Colonic mucosa (tissue), 4 donors: ENCODE measurements around the gene GRK2. TPM values are rescaled to one million over a fixed set of nuclear protein-coding genes. Genes with fewer than 3 reads are reported as not detected.
"Not testable (repeated sequence)": the region's sequence is repeated elsewhere in the genome, so short reads cannot be mapped to it uniquely, and the experiment has no call there.

ENCODE experiments used
- DNase-seq: peaks from one replicate; pipeline ENCODE4 v3.0.0-alpha.2; 2020
- H3K27ac ChIP-seq: fragments of 200-600 bp; one replicate; pipeline ENCODE4 v1.8.0; 2021
- H3K27me3 ChIP-seq: fragments of 200-600 bp; one replicate; pipeline ENCODE4 v1.8.0; 2021
- H3K36me3 ChIP-seq: fragments of 200-600 bp; one replicate; pipeline ENCODE4 v1.8.0; 2021
- H3K4me1 ChIP-seq: fragments of 200-600 bp; one replicate; pipeline ENCODE4 v1.8.0; 2021; ENCODE audit warnings: mild to moderate bottlenecking
- H3K4me3 ChIP-seq: fragments of 200-600 bp; one replicate; pipeline ENCODE4 v1.8.0; 2021
- H3K9ac ChIP-seq, 2 donors: one replicate each; pipeline ENCODE4 v1.7.0; 2013; ENCODE audit warnings: control low read depth in 2 of 2, low read depth in 2 of 2, low read length in 2 of 2
- H3K9me3 ChIP-seq: fragments of 200-600 bp; one replicate; pipeline ENCODE4 v1.8.0; 2021
- intact Hi-C: fragments of 100-400 bp; cut with DNase I; formaldehyde crosslinking; loops from one replicate; pipeline ENCODE4 v1.14.1; 2022
- total RNA-seq, 2 donors: library from RNA; stranded (reverse); fragmentation: NEBNext Ultra II Directional in 1 of 2; extraction: Animal tissue kit (Norgen Biotek cat#: 25700) in 1 of 2; gene quantifications; one replicate each; pipeline ENCODE4 v1.2.1, GENCODE V29; 2021
- TF ChIP-seq, protein P1 (sequence below): fragments of 200-600 bp; IDR thresholded peaks from one replicate; pipeline ENCODE4 v1.8.0; 2022; ENCODE audit warnings: antibody characterized with exemption, mild to moderate bottlenecking
- donor health status: healthy.
- donor health status: DM: no; HTN: no; CAD: no.
- donor health status: DM: no; HTN: no; CAD: no.

The GRK2 gene
- total RNA-seq, 2 donors from 2014 or later: 108 to 137 TPM

DNA sequence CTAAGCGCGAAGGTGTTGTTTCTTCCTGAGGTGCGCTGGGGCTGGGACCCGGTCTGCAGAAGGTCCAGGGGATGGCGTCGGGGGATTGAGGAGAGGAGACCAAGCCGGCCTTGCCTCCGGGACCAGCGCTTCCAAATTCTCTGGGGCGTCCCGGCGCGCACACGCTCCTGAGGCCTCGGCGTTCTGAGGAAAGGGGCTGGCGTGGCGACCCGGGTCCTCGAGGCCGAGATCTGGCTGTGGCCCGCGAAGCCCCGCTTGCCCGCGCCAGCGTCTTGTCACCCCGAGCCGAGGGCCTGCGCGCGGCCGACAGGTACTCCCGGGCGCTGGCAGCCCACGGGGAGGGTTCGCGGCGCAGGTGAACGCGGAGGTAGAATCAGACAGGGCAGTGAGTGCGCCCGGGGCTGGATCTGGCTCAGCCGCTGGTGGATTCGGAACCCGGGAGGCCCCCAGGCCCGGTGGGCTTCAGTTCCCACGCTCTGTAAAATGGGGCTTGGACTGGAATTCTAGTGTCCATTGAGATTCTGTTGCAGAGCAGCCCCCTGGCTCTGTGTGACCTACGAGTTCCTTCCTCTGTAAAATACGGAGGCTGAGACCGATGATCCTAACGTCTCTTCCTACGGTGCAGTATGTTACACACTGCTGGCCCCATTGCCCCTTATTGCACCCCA is 51.7 kb downstream of the GRK2 start:
- H3K9ac ChIP-seq: peak overlapping the region; percentile 57 to 95
- peak overlapping the region; percentile 78 for H3K27ac ChIP-seq
- H3K4me3 ChIP-seq: peak overlapping the region; percentile 95
- H3K4me1 ChIP-seq: no peaks in the 10 kb centered on the region
- H3K36me3 ChIP-seq: no peaks in the 10 kb centered on the region
- no peaks in the 10 kb centered on the region for H3K27me3 ChIP-seq
- intact Hi-C loops: loop anchor here (2.0 to 10.0 kb wide), 2 partner anchors 55 to 233 kb away; no protein-coding TSS in a partner anchor
- DNase-seq: peak; percentile 54
- TF ChIP-seq, protein P1, sequence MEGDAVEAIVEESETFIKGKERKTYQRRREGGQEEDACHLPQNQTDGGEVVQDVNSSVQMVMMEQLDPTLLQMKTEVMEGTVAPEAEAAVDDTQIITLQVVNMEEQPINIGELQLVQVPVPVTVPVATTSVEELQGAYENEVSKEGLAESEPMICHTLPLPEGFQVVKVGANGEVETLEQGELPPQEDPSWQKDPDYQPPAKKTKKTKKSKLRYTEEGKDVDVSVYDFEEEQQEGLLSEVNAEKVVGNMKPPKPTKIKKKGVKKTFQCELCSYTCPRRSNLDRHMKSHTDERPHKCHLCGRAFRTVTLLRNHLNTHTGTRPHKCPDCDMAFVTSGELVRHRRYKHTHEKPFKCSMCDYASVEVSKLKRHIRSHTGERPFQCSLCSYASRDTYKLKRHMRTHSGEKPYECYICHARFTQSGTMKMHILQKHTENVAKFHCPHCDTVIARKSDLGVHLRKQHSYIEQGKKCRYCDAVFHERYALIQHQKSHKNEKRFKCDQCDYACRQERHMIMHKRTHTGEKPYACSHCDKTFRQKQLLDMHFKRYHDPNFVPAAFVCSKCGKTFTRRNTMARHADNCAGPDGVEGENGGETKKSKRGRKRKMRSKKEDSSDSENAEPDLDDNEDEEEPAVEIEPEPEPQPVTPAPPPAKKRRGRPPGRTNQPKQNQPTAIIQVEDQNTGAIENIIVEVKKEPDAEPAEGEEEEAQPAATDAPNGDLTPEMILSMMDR: peak; percentile 6
- H3K9me3 ChIP-seq: no peaks in the 10 kb centered on the region

DNA sequence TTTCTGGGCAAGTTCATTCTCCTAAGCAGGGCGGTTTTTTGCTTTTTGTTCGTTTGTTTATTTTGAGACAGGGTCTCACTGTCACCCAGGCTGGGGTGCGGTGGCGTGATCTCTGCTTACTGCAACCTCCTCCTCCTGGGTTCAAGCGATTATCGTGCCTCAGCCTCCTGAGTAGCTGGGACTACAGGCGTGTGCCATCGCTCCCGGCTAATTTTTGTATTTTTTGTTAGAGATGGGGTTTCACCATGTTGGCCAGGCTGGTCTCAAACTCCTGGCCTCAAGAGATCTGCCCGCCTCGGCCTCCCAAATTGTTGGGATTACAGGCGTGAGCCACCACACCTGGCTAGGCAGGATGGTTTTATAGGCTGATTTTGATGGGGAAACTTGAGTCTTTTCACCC is 52.6 kb downstream of the GRK2 start:
- not testable (repeated sequence) for DNase-seq, H3K27me3 ChIP-seq, H3K27ac ChIP-seq, H3K36me3 ChIP-seq, H3K9me3 ChIP-seq, H3K4me3 ChIP-seq, H3K4me1 ChIP-seq
- intact Hi-C loops: loop anchor here (10.0 kb wide), 1 partner anchor 234 kb away; no protein-coding TSS in a partner anchor
- peak overlapping the region in 1 of 2 donors; percentile 95 for H3K9ac ChIP-seq

GRCh38 chr11:67320011-67320410 is 53.7 kb downstream of the GRK2 start:
- Histone ChIP-seq H3K4me3 (no peak overlapping the region), H3K27me3 (no peaks in the 10 kb centered on the region), H3K36me3 (no peaks in the 10 kb centered on the region), H3K9me3 (no peaks in the 10 kb centered on the region), H3K27ac (no peak overlapping the region), H3K9ac (no peak overlapping the region), H3K4me1 (no peaks in the 10 kb centered on the region)
- no peak for DNase-seq
- intact Hi-C loops: no loop called here
- TF ChIP-seq, protein P1: no peak

DNA sequence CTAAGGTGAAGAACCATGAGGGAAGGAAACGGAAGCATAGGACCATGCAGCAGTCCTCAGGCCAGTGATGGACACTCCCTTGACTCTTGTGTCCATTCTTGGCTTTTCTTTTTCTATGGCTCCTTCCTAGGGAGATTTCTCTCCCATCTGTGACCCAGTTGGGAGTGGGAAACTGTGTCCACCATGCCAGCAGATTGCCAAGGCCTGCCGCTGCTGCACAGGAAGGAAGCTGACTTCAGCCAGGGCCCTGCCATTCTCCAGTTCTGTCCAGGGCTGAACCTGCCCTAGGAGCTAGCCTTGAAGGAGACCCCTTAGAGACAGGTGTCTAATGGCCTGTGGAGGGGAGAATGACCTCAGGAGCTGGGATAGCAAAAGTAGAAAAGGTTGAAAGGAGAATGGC is 54.4 kb downstream of the GRK2 start:
- Histone ChIP-seq H3K27me3 (no peaks in the 10 kb centered on the region), H3K27ac (no peak overlapping the region), H3K9me3 (no peaks in the 10 kb centered on the region), H3K4me1 (no peaks in the 10 kb centered on the region), H3K9ac (no peak overlapping the region), H3K36me3 (no peaks in the 10 kb centered on the region), H3K4me3 (no peak overlapping the region)
- TF ChIP-seq, protein P1: no peak
- DNase-seq: no peak
- intact Hi-C loops: no loop called here

DNA sequence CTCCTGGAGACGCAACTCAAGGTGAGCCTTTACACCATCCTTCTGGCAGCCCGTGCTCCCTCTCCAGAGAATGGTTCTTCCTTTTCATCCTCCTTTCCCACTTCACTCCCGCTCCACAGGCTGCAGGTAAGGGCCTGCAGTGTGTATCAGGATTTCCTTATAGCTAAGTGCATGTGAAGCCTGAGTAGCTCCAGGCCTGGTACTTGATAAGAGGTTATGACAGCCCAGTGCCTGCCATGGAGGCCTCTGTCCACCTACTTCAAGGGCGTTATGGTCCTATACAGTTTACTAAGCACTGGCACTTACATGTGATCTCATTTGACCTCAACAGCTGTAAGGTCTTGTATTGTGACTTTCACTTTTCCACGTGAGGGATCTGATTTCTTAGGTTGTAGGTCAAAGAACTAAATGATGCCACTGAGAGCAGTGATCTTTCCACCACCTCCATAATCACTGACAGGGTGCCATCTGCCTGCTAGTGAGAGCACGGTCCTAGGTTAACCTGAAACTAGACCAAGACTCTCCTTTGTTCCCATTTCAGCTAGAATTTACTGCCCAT is 55.1 kb downstream of the GRK2 start:
- Histone ChIP-seq H3K4me3 (no peak overlapping the region), H3K9ac (no peak overlapping the region), H3K36me3 (no peaks in the 10 kb centered on the region), H3K27ac (no peak overlapping the region), H3K4me1 (no peaks in the 10 kb centered on the region), H3K27me3 (no peaks in the 10 kb centered on the region), H3K9me3 (no peaks in the 10 kb centered on the region)
- TF ChIP-seq, protein P1: no peak
- intact Hi-C loops: no loop called here
- DNase-seq: no peak

- H3K9ac ChIP-seq: no peak overlapping the region
- H3K4me3 ChIP-seq: no peak overlapping the region
- H3K27ac ChIP-seq: no peak overlapping the region
- no peak for DNase-seq
- no peaks in the 10 kb centered on the region for H3K4me1 ChIP-seq
- no peaks in the 10 kb centered on the region for H3K27me3 ChIP-seq
- no peaks in the 10 kb centered on the region for H3K36me3 ChIP-seq
- H3K9me3 ChIP-seq: no peaks in the 10 kb centered on the region
- TF ChIP-seq, protein P1: no peak
- intact Hi-C loops: no loop called here
These were observed 55.8 kb downstream of the GRK2 start for GRCh38 chr11:67322049-67322448.
